Measurements from ENCODE around the gene CLEC4E. TPM values are rescaled to one million over a fixed set of nuclear protein-coding genes. Genes with fewer than 3 reads are reported as not detected.

Gene CLEC4E
- total and polyA plus RNA-seq, 2 of the 13 experiments (the other 11 are each of a cell fraction or from before 2014, with no cell fraction given), result not detected

DNA sequence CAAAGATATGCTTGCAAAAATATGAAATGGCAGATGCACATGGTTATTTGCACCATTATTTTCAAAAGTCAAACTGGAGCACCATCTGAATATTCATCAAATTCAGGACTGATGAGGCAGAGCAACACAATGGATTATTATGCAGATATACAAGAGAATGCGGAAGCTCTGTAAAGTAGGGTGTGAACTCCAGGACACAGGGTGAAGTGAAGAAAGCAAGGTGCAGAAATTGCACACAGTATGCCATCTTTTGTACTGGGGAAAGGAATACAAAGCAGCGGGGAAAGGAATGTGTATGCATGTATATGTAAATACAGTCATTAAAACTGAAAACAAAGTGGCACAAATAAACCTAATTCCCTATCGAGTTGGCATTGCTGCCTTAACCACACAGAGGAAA lies 22.7 kb upstream of the CLEC4E start:
- in situ Hi-C loops (cut with HindIII; ENCODE audit: extremely low pct_ligation_motif_present, low pct_unique_long_range_greater_than_20kb) (no loop called here), intact Hi-C loops (cut with micrococcal nuclease; ENCODE audit: unreplicated experiment) (no loop called here)
- Histone ChIP-seq H3K79me2 (ENCODE audit: insufficient read depth, low read length) (no peaks in the 10 kb centered on the region), H3K27ac (ENCODE audit: extremely low read length, insufficient read depth, low read length) (no peak overlapping the region), H3K9me3 (ENCODE audit: low read length) (no peaks in the 10 kb centered on the region), H4K20me1 (ENCODE audit: insufficient read depth, low read length) (no peaks in the 10 kb centered on the region), H3K4me1 (ENCODE audit: insufficient read depth, low read length) (no peaks in the 10 kb centered on the region), H3K27me3 (ENCODE audit: control insufficient read depth in 1 of 2, insufficient read depth in 2 of 2, low read length in 2 of 2) (peaks cover 0 to 7% of the 10 kb centered on the region in 2 experiments; a peak in 1 of 5 replicates), H3K36me3 (replicated peaks in 1 of 2; ENCODE audit: control insufficient read depth in 1 of 2, insufficient read depth in 2 of 2, low read length in 2 of 2) (no peaks in the 10 kb centered on the region), H2AFZ (ENCODE audit: low read length) (no peak overlapping the region), H3K9ac (ENCODE audit: insufficient read depth, low read depth, low read length) (no peak overlapping the region), H3K4me2 (ENCODE audit: low read depth, low read length) (no peak overlapping the region), H3K4me3 (replicated peaks in 1 of 3; ENCODE audit: insufficient read depth in 1 of 3, low read depth in 2 of 3, low read length in 3 of 3) (no peak overlapping the region)
- WGBS (ENCODE audit: low lambda C conversion rate), result 20% methylated on average over 3 of the region's 3 CpGs
- BruUV-seq (replicated peaks), result no TSS peak
- TF ChIP-seq, protein P1, sequence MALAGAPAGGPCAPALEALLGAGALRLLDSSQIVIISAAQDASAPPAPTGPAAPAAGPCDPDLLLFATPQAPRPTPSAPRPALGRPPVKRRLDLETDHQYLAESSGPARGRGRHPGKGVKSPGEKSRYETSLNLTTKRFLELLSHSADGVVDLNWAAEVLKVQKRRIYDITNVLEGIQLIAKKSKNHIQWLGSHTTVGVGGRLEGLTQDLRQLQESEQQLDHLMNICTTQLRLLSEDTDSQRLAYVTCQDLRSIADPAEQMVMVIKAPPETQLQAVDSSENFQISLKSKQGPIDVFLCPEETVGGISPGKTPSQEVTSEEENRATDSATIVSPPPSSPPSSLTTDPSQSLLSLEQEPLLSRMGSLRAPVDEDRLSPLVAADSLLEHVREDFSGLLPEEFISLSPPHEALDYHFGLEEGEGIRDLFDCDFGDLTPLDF (CRISPR knock-in tag; IDR thresholded peaks at IDR 0.05), result no peak
- TF ChIP-seq CENPT (CRISPR knock-in tag; IDR thresholded peaks at IDR 0.05; ENCODE audit: low read depth), result no peak
- TF ChIP-seq ZNF713 (CRISPR knock-in tag; IDR thresholded peaks at IDR 0.05), result no peak
- TF ChIP-seq KLF9 (CRISPR knock-in tag; IDR thresholded peaks at IDR 0.05; ENCODE audit: low read depth), result no peak
- TF ChIP-seq CHD2 (IDR thresholded peaks at IDR 0.05; ENCODE audit: low read depth, low read length), result no peak
- no peak for TF ChIP-seq ZSCAN25 (CRISPR knock-in tag; IDR thresholded peaks at IDR 0.05)
- TF ChIP-seq MEF2D (CRISPR knock-in tag; IDR thresholded peaks at IDR 0.05), result no peak
- TF ChIP-seq, protein P2, sequence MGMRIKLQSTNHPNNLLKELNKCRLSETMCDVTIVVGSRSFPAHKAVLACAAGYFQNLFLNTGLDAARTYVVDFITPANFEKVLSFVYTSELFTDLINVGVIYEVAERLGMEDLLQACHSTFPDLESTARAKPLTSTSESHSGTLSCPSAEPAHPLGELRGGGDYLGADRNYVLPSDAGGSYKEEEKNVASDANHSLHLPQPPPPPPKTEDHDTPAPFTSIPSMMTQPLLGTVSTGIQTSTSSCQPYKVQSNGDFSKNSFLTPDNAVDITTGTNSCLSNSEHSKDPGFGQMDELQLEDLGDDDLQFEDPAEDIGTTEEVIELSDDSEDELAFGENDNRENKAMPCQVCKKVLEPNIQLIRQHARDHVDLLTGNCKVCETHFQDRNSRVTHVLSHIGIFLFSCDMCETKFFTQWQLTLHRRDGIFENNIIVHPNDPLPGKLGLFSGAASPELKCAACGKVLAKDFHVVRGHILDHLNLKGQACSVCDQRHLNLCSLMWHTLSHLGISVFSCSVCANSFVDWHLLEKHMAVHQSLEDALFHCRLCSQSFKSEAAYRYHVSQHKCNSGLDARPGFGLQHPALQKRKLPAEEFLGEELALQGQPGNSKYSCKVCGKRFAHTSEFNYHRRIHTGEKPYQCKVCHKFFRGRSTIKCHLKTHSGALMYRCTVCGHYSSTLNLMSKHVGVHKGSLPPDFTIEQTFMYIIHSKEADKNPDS (CRISPR knock-in tag; IDR thresholded peaks at IDR 0.05), result no peak
- TF ChIP-seq HOXD1 (CRISPR knock-in tag; IDR thresholded peaks at IDR 0.05), result no peak
- TF ChIP-seq JUN (CRISPR knock-in tag; IDR thresholded peaks at IDR 0.05), result no peak
- no peak for TF ChIP-seq MED8 (CRISPR knock-in tag; IDR thresholded peaks at IDR 0.05; ENCODE audit: insufficient replicate concordance)
- no peak for TF ChIP-seq HDAC2 (CRISPR knock-in tag; IDR thresholded peaks at IDR 0.05)
- TF ChIP-seq, protein P3, sequence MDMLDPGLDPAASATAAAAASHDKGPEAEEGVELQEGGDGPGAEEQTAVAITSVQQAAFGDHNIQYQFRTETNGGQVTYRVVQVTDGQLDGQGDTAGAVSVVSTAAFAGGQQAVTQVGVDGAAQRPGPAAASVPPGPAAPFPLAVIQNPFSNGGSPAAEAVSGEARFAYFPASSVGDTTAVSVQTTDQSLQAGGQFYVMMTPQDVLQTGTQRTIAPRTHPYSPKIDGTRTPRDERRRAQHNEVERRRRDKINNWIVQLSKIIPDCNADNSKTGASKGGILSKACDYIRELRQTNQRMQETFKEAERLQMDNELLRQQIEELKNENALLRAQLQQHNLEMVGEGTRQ (IDR thresholded peaks at IDR 0.05; ENCODE audit: low read depth, low read length), result no peak
- TF ChIP-seq, protein P3 (CRISPR knock-in tag; IDR thresholded peaks at IDR 0.05; ENCODE audit: borderline replicate concordance), result no peak
- no peak for TF ChIP-seq KLF15 (CRISPR knock-in tag; IDR thresholded peaks at IDR 0.05; ENCODE audit: borderline replicate concordance)
- no peak for TF ChIP-seq ZBTB7A (CRISPR knock-in tag; IDR thresholded peaks at IDR 0.05)
- no peak for TF ChIP-seq RBM39 (IDR thresholded peaks at IDR 0.05; ENCODE audit: low read depth, low read length, poor library complexity, severe bottlenecking)
- DNase-seq (ENCODE audit: low spot score) (no peak), FAIRE-seq (no peak), ATAC-seq (no peak)
- ChIA-PET CTCF (ENCODE audit: low intra/inter-chr PET ratio, low total read pairs) (no interaction called here), POLR2A (no interaction called here)
